HEK293T (cell line): ENCODE data around the gene MRGPRF.

ENCODE experiments used
- CTCF ChIA-PET: fragments of 350-600 bp; formaldehyde crosslinking; extraction: SDS; loops from one replicate; lab custom pipeline; 2021; ENCODE audit warnings: antibody characterized with exemption, inconsistent platforms; lab: Yijun Ruan, JAX
- POLR2A ChIA-PET: fragments of 350-600 bp; formaldehyde crosslinking; extraction: SDS; loops from one replicate; lab custom pipeline; 2020; ENCODE audit warnings: antibody characterized with exemption, inconsistent platforms; lab: Yijun Ruan, JAX
- DNase-seq: peaks from one replicate; pipeline ENCODE4 v3.0.0; 2012; ENCODE audit warnings: mixed read lengths; ENCODE audit errors: extremely low spot score
- ARNT ChIP-seq: fragments of 450-650 bp; IDR thresholded peaks from 2 replicates; pipeline ENCODE4 v1.6.1; 2017; ENCODE audit warnings: mild to moderate bottlenecking
- BHLHE40 ChIP-seq: fragments of 450-650 bp; IDR thresholded peaks from 2 replicates; pipeline ENCODE4 v1.6.1; 2016; ENCODE audit warnings: mild to moderate bottlenecking, moderate library complexity, borderline replicate concordance
- CTBP1 ChIP-seq: fragments of 450-650 bp; IDR thresholded peaks from 2 replicates; pipeline ENCODE4 v1.6.1; 2016; ENCODE audit warnings: borderline replicate concordance
- ELF4 ChIP-seq: fragments of 450-650 bp; IDR thresholded peaks from 2 replicates; pipeline ENCODE4 v1.6.1; 2017; ENCODE audit warnings: antibody characterized with exemption
- FOXA1 ChIP-seq: fragments of 450-650 bp; IDR thresholded peaks from 2 replicates; pipeline ENCODE4 v1.6.1; 2016; ENCODE audit warnings: mild to moderate bottlenecking
- FOXK2 ChIP-seq: fragments of 450-650 bp; IDR thresholded peaks from 2 replicates; pipeline ENCODE4 v1.6.1; 2016; ENCODE audit warnings: mild to moderate bottlenecking
- FOXM1 ChIP-seq: fragments of 450-650 bp; IDR thresholded peaks from 2 replicates; pipeline ENCODE4 v1.6.1; 2017; ENCODE audit warnings: mild to moderate bottlenecking, borderline replicate concordance
- HDGF ChIP-seq: fragments of 450-650 bp; IDR thresholded peaks from 2 replicates; pipeline ENCODE4 v1.6.1; 2017; ENCODE audit warnings: antibody characterized with exemption, borderline replicate concordance
- L3MBTL2 ChIP-seq: fragments of 450-650 bp; conservative IDR thresholded peaks from 2 replicates; pipeline ENCODE4 v1.6.1; 2016; ENCODE audit warnings: mild to moderate bottlenecking
- LEF1 ChIP-seq: fragments of 450-650 bp; IDR thresholded peaks from 2 replicates; pipeline ENCODE4 v1.6.1; 2017; ENCODE audit warnings: mild to moderate bottlenecking, borderline replicate concordance
- NFRKB ChIP-seq: fragments of 450-650 bp; IDR thresholded peaks from 2 replicates; pipeline ENCODE4 v1.6.1; 2016; ENCODE audit warnings: mild to moderate bottlenecking, moderate library complexity
- PKNOX1 ChIP-seq: fragments of 450-650 bp; IDR thresholded peaks from 2 replicates; pipeline ENCODE4 v1.6.1; 2016
- SP1 ChIP-seq: fragments of 450-650 bp; IDR thresholded peaks from 2 replicates; pipeline ENCODE4 v1.6.1; 2017
- SUZ12 ChIP-seq: fragments of 450-650 bp; IDR thresholded peaks from 2 replicates; pipeline ENCODE4 v1.6.1; 2016; ENCODE audit warnings: mild to moderate bottlenecking
- TARDBP ChIP-seq: fragments of 450-650 bp; IDR thresholded peaks from 2 replicates; pipeline ENCODE4 v1.6.1; 2016
- ZNF384 ChIP-seq: fragments of 450-650 bp; IDR thresholded peaks from 2 replicates; pipeline ENCODE4 v1.6.1; 2016

Gene MRGPRF

DNA sequence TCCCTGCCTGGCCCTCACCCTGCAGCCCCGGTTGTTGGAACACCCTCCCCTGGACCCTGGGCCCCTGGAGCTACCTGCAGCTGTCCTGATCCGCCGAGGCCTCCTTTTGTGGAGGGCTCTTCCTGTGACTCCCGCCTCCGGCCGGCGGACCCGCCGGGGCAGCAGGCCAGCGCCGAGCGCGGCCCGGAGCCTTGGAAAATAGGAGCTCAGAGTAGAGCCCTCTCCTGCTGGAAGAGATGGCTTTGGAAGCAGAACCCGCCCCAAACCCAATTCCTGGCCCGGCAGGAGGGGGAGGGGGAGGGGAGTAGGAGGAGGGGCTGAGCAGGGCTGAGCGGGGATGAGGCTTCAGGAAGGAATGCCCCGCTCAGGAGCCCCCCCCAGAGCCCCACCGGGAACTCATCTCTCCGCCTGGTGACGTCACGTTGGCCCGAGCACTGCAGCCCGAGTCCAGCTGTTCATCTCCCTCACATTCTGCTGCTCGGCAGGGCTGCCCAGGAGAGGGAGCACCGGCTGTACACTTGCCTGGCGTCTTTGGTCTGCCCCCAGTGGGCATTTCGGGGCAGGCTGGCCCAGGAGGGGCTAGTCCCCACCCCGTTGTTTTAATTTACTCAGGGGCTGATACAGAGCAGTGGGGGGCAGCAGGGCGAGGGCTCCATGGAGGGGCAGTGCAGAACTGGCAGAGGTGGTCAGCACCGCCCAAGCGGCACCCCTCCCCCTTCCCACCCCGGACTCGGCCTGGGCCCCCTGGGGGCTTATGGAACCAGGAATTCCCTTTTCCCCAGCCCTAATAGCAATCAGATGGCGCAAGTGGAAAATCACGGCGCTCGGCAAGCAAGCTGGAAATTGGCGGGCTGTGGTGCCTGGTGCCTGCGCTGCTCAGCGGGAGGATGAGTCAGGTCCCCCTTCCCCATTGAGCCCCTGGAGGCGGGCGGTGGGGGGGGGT lies at the start of gene MRGPRF:
Gene MRGPRF (minus strand): TSS at position 238 of the 943 bp plus-strand sequence. CDS start 3,345 bp downstream, outside the sequence.
- no peak for DNase-seq
- TF ChIP-seq FOXM1 (no peak), TARDBP (no peak), PKNOX1 (no peak), LEF1 (no peak), ARNT (no peak), BHLHE40 (no peak), HDGF (no peak), FOXK2 (no peak), NFRKB (no peak), CTBP1 (no peak), L3MBTL2 (no peak), ZNF384 (no peak), SUZ12 (no peak)
- ChIA-PET POLR2A (no interaction called here), CTCF (no interaction called here)

- CTCF ChIA-PET = no interaction called here
- no peak for DNase-seq
- TF ChIP-seq L3MBTL2 = no peak
- no peak for TF ChIP-seq NFRKB
- no peak for TF ChIP-seq BHLHE40
- no peak for TF ChIP-seq CTBP1
- no peak for TF ChIP-seq ARNT
- no peak for TF ChIP-seq HDGF
- TF ChIP-seq LEF1 = no peak
- TF ChIP-seq PKNOX1 = no peak
- no peak for TF ChIP-seq TARDBP
- no peak for TF ChIP-seq SP1
- no peak for TF ChIP-seq ZNF384
- no peak for TF ChIP-seq SUZ12
- no peak for TF ChIP-seq FOXM1
- TF ChIP-seq ELF4 = no peak
- TF ChIP-seq FOXA1 = no peak
- no peak for TF ChIP-seq FOXK2
- POLR2A ChIA-PET = no interaction called here
Measured at GRCh38 chr11:69062169-69062855, 49.3 kb upstream of the MRGPRF start.

GRCh38 chr11:69061713-69062053 lies 48.6 kb upstream of the MRGPRF start:
- DNase-seq = no peak
- ChIA-PET POLR2A (no interaction called here), CTCF (no interaction called here)
- no peak for TF ChIP-seq HDGF
- no peak for TF ChIP-seq FOXK2
- TF ChIP-seq ELF4 = no peak
- TF ChIP-seq PKNOX1 = no peak
- TF ChIP-seq NFRKB = no peak
- no peak for TF ChIP-seq CTBP1
- no peak for TF ChIP-seq FOXM1
- TF ChIP-seq LEF1 = no peak

DNA sequence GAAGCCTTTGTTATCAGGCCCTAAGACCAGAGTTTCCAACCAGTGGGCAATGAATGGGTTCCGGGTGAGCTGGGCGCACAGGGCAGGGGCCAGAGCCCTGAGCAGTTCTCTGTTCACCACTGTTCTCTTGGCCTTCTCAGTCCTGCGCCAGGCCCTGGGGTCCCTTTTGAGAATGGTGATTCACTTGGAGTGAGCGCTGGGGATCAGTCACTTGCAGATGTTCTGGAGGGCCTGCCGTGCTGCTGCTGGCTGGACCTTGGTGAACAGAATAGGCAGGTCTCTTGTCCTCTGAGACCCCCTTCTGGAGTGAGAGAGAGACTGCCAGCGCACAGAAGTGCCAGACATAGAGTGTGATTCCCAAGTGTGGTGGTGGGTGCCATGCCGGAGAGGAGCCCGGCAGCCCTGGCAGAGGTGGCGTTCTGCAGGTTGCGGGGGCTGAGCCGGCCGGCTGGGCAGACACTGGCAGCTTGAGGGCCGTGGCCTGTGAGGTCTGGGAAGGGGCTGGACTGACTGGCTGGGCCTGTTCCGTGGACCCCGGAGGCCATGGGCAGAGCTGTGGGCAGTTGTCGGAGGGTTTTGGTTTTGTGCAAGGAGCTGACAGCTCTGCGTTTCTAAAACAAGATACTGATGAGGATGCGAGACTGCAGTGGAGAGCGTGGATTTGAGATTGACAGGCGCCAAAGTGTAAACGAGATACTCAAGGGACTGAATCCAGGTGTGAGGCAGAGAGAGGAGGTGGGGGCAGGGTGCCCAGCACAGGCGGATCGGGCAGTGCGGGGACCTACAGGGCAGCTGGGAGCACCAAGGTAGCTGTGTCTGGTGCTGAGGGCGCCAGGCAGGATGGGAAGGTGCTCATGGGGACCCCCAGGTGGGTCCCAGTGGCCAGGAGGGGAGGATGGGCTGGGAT lies 48.0 kb upstream of the MRGPRF start:
- DNase-seq = no peak
- POLR2A ChIA-PET = no interaction called here
- TF ChIP-seq L3MBTL2 (no peak), FOXK2 (no peak), BHLHE40 (no peak), FOXA1 (no peak), LEF1 (no peak), PKNOX1 (no peak), SP1 (no peak), ARNT (no peak), FOXM1 (no peak)
- CTCF ChIA-PET = no interaction called here

- ChIA-PET CTCF (no interaction called here), POLR2A (no interaction called here)
- no peak for TF ChIP-seq FOXA1
- no peak for TF ChIP-seq SUZ12
- no peak for TF ChIP-seq ELF4
- TF ChIP-seq PKNOX1 = no peak
- TF ChIP-seq CTBP1 = no peak
- TF ChIP-seq LEF1 = no peak
- no peak for DNase-seq
Measured at GRCh38 chr11:69059985-69060384, 46.9 kb upstream of the MRGPRF start.
